Activated B cell treated with CpG ODN at 0.5 μM for 24 hours (primary cell): ENCODE measurements around the gene RAC2. TPM values are rescaled to one million over a fixed set of nuclear protein-coding genes. Genes with fewer than 3 reads are reported as not detected.
A peak's percentile ranks its signal among the peaks of the same experiment; 100 is the strongest.

Experiments used
- ATAC-seq: fragments of 200-7000 bp; cut with Tn5 transposase; one replicate; pipeline ENCODE4 v1.10.0; 2021; ENCODE audit warnings: low read depth, mild to moderate bottlenecking, moderate library complexity
- CTCF ChIA-PET: fragments of 350-600 bp; sonication (Branson Sonifier 250); formaldehyde crosslinking; loops from one replicate; lab custom pipeline; 2021; ENCODE audit warnings: antibody characterized with exemption; lab: Charles Lee
- POLR2A ChIA-PET: fragments of 350-600 bp; sonication (Branson Sonifier 250); formaldehyde crosslinking; loops from one replicate; lab custom pipeline; 2021; ENCODE audit warnings: antibody characterized with exemption; lab: Charles Lee
- DNase-seq: peaks from one replicate; pipeline ENCODE4 v3.0.0; 2022
- H3K27ac Mint-ChIP-seq: one replicate; pipeline ENCODE4 v1.8.0; 2020; ENCODE audit warnings: mixed read lengths
- H3K27me3 Mint-ChIP-seq: one replicate; pipeline ENCODE4 v1.8.0; 2021; ENCODE audit warnings: mixed read lengths
- H3K36me3 Mint-ChIP-seq: one replicate; pipeline ENCODE4 v1.8.0; 2021; ENCODE audit warnings: low read depth, mixed read lengths
- H3K4me1 Mint-ChIP-seq: one replicate; pipeline ENCODE4 v1.8.0; 2021; ENCODE audit warnings: mixed read lengths
- H3K4me3 Mint-ChIP-seq: one replicate; pipeline ENCODE4 v1.8.0; 2020; ENCODE audit warnings: mild to moderate bottlenecking, mixed read lengths
- H3K9me3 Mint-ChIP-seq: one replicate; pipeline ENCODE4 v1.8.0; 2020; ENCODE audit warnings: mixed read lengths
- intact Hi-C: fragments of 100-400 bp; cut with micrococcal nuclease; formaldehyde crosslinking; loops from one replicate; pipeline ENCODE4 v1.15.1; 2024
- total RNA-seq: library from RNA; stranded (reverse); gene quantifications from 2 replicates; pipeline ENCODE4 v1.2.3, GENCODE V29; 2022
- TF ChIP-seq, protein P1 (sequence below): fragments of 200-600 bp; IDR thresholded peaks from one replicate; pipeline ENCODE4 v1.8.0; 2022; ENCODE audit warnings: antibody characterized with exemption, mild to moderate bottlenecking

Gene RAC2
- total RNA-seq, 1 donor from 2014 or later = 557 TPM

DNA sequence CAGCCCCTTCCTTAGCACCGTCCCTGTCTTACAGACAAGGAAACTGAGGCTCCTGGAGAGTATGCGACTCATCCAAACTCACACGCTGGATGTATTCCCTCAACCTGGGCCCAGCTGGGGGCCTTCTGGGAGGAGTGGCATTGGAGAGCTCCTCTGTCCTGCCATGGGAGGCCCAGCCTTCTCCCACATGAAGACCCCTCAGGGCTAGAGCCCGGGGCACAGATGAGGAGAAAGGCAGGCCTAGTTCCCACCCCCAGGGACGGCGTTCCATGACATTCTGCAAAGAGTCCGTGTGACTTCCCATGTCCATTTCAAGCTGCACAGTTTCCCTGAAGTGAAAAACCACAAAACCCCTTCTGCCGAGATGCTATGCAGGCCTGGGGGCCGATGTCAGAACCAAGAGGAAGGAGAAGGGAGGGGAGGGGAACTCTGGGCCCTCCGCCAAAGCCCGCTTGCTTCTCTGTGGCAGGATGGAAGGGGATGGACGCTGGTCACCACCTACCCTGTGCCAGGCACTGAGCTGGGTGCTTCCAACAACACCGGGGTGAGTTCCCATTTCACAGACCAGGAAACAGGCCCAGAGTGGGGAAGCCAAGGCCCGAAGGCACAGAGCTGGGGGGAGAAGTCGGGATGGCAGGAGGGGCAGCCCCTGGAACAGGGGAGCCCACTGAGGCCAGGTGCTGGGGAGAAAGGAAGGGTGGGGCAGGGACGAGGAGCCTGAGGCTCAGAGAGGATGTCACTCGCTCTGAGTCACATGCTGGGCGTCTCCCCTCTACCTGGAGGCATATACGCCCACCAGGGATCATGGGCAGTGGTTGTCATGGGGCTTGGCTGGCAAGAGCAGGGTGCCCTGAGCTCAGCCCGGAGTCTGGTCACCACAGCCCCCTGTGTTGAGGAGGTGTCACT, 15.7 kb downstream of the RAC2 start:
- intact Hi-C loops = no loop called here
- ATAC-seq (no peak), DNase-seq (no peak)
- Mint-ChIP-seq H3K9me3 (no peaks in the 10 kb centered on the region), H3K4me3 (peak overlapping the region; percentile 72), H3K27ac (peak overlapping the region; percentile 99), H3K36me3 (peaks cover 77% of the 10 kb centered on the region), H3K4me1 (peaks cover 91% of the 10 kb centered on the region), H3K27me3 (no peaks in the 10 kb centered on the region)
- ChIA-PET POLR2A (interaction anchor here (0.6 to 7.5 kb wide), 10 partner anchors 9 to 410 kb away, joined by 3 to 301 read pairs (median 8); partner anchors contain the start of genes CYTH4 and RAC2), CTCF (interaction anchor here (0.9 to 4.7 kb wide), 6 partner anchors 10 to 63 kb away, joined by 3 to 56 read pairs (median 11); partner anchors contain the start of gene RAC2)
- TF ChIP-seq, protein P1, sequence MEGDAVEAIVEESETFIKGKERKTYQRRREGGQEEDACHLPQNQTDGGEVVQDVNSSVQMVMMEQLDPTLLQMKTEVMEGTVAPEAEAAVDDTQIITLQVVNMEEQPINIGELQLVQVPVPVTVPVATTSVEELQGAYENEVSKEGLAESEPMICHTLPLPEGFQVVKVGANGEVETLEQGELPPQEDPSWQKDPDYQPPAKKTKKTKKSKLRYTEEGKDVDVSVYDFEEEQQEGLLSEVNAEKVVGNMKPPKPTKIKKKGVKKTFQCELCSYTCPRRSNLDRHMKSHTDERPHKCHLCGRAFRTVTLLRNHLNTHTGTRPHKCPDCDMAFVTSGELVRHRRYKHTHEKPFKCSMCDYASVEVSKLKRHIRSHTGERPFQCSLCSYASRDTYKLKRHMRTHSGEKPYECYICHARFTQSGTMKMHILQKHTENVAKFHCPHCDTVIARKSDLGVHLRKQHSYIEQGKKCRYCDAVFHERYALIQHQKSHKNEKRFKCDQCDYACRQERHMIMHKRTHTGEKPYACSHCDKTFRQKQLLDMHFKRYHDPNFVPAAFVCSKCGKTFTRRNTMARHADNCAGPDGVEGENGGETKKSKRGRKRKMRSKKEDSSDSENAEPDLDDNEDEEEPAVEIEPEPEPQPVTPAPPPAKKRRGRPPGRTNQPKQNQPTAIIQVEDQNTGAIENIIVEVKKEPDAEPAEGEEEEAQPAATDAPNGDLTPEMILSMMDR = no peak

DNA sequence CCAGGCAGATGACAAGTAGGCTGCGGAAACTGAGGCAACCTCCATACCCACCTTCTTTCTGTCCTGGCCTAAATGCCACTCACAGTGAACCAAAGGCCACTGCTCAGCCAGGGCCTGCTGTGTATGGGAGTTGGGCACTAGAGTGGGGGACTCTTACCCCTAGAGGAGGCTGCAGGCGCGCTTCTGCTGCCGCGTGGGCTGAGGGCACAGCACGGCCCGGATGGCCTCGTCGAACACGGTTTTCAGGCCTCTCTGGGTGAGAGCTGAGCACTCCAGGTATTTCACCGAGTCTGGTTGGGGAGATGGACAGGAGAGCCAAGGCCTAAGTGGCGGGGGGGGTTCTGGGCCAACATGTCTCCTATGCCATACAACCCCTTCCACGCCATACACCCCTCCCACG, 17.6 kb downstream of the RAC2 start:
- ChIA-PET CTCF (interaction anchor here (2.5 to 5.3 kb wide), 2 partner anchors 17 to 34 kb away, joined by 19 to 59 read pairs; partner anchors contain the start of gene RAC2), POLR2A (interaction anchor here (5.2 to 11.8 kb wide), 2 partner anchors 15 to 27 kb away, joined by 54 to 304 read pairs; partner anchors contain the start of gene RAC2)
- Mint-ChIP-seq H3K4me1 (peaks cover 92% of the 10 kb centered on the region), H3K9me3 (no peaks in the 10 kb centered on the region), H3K36me3 (peaks cover 67% of the 10 kb centered on the region), H3K27me3 (no peaks in the 10 kb centered on the region), H3K4me3 (no peak overlapping the region), H3K27ac (peak overlapping the region; percentile 99)
- intact Hi-C loops = no loop called here
- no peak for DNase-seq
- TF ChIP-seq, protein P1 = no peak
- no peak for ATAC-seq

DNA sequence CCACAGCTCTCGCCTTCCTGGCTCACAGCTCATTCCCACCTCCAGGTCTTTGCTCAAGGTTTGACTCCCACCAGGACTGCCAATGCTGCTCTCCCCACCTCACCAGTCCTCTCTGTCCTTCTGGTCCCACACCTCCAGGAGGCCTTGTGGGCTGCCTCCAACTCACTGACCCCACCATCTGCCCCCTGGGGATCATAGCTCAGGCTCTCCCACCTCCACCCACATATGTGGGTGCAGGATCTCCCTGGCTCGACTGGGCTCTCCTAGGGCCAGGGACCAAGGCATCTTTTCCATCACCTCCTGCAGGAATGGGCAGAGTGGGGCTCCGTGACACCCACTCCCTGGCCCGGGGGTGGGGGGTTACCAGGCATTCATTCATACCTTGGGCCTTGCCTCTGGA, 18.0 kb downstream of the RAC2 start:
- H3K27me3 Mint-ChIP-seq = no peaks in the 10 kb centered on the region
- ATAC-seq = no peak
- DNase-seq = no peak
- peaks cover 62% of the 10 kb centered on the region for H3K36me3 Mint-ChIP-seq
- POLR2A ChIA-PET = interaction anchor here (5.2 to 11.8 kb wide), 2 partner anchors 15 to 27 kb away, joined by 54 to 304 read pairs; partner anchors contain the start of gene RAC2
- H3K27ac Mint-ChIP-seq = peak overlapping the region; percentile 99
- peaks cover under 1% of the 10 kb centered on the region for H3K9me3 Mint-ChIP-seq
- H3K4me1 Mint-ChIP-seq = peaks cover 92% of the 10 kb centered on the region
- H3K4me3 Mint-ChIP-seq = no peak overlapping the region
- TF ChIP-seq, protein P1 = no peak
- intact Hi-C loops = no loop called here
- CTCF ChIA-PET = interaction anchor here (1.1 to 5.3 kb wide), 4 partner anchors 18 to 34 kb away, joined by 3 to 59 read pairs (median 12); partner anchors contain the start of gene RAC2

DNA sequence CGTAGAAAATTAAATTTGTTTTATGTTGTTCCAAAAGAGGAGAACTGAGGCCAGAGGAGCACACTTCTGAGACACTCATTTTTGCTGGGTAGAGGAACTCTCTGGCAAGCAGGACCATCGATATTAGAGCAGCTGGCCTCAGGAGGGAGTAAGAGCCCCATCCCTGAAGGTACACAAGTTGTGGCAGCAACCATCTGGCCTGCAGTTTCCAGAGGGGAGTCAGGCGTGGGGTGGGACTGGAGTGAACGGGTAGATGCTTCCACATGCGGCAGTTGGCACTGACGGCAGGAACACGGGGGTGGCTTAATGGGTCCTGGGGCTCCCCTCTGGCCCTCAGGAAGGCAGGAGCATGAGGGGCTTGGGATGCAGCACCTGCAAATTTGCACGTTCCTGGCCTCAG, 18.6 kb downstream of the RAC2 start:
- Mint-ChIP-seq H3K36me3 (peaks cover 56% of the 10 kb centered on the region), H3K27ac (peak overlapping the region; percentile 99), H3K4me3 (peak overlapping the region; percentile 46), H3K4me1 (peaks cover 92% of the 10 kb centered on the region), H3K27me3 (no peaks in the 10 kb centered on the region), H3K9me3 (peaks cover 2% of the 10 kb centered on the region)
- ATAC-seq (no peak), DNase-seq (no peak)
- POLR2A ChIA-PET = interaction anchor here (0.7 to 11.8 kb wide), 5 partner anchors 16 to 248 kb away, joined by 3 to 304 read pairs (median 6); partner anchors contain the start of gene RAC2
- CTCF ChIA-PET = interaction anchor here (1.1 to 5.3 kb wide), 4 partner anchors 18 to 35 kb away, joined by 3 to 59 read pairs (median 12); partner anchors contain the start of gene RAC2
- TF ChIP-seq, protein P1 = no peak
- intact Hi-C loops = loop anchor here (1.0 kb wide), 1 partner anchor 36 kb away; no protein-coding TSS in a partner anchor
